Testis (tissue), 2 donors: ENCODE data around the gene ADGRD1.

Source experiments
- CTCF ChIP-seq, 3 experiments: fragments of 450-650 bp in 2 of 3; fragments of 200-600 bp in 1 of 3; sonication (generic) in 1 of 3; IDR thresholded peaks; one replicate each; pipeline ENCODE4 v1.5.1; 2016 to 2019; ENCODE audit warnings: antibody characterized with exemption in 3 of 3, mild to moderate bottlenecking in 2 of 3, moderate library complexity in 1 of 3
- POLR2A ChIP-seq: fragments of 450-650 bp; IDR thresholded peaks from one replicate; pipeline ENCODE4 v1.6.1; 2017; ENCODE audit warnings: antibody characterized with exemption, mild to moderate bottlenecking, moderate library complexity

DNA sequence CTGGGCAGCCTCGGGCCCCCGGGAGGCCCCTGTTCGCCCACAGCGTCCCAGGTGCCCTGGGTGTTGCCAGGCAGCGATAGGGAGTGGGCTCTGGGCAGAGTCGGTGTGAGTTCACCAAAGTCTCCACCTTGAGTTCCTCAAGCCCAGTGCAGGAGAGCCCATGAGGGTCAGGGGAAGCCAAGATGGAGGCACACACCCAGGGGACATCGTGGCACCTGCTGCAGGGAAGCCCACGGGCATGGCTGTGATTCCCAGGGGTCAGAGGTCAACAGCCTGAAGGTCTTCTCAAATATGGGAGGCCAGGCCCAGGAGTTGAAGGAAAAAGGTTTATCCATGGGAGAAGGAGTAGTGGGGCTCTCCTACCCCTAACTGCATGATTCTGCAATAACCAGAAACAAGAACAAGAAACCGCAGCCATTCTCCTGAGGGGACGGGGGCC lies 148.8 kb downstream of the ADGRD1 start:
- TF ChIP-seq CTCF (IDR thresholded peaks at IDR 0.05) (no peak), POLR2A (no peak)
